Ovary (tissue), 3 donors: ENCODE results near the gene ZNF175.

ENCODE experiments used
- CTCF ChIP-seq, 3 donors: fragments of 450-650 bp in 2 of 3; fragments of 200-600 bp in 1 of 3; IDR thresholded peaks; one replicate each; pipeline versions ENCODE4 v1.5.1 to v1.8.0; 2016 to 2022; ENCODE audit warnings: antibody characterized with exemption in 3 of 3, mild to moderate bottlenecking in 1 of 3
- EP300 ChIP-seq: sonication (generic); formaldehyde crosslinking; IDR thresholded peaks from one replicate; pipeline ENCODE4 v1.6.1; 2017; ENCODE audit warnings: antibody characterized with exemption
- donor health status: DM: no; HTN: no; CAD: no.

- no peak for TF ChIP-seq CTCF (IDR thresholded peaks at IDR 0.05)
- TF ChIP-seq EP300, result no peak
Observed at GRCh38 chr19:51542699-51543098, 28.4 kb upstream of the ZNF175 start.
